Endothelial cell of umbilical vein (primary cell): ENCODE results near the gene SMC6. TPM values are rescaled to one million over a fixed set of nuclear protein-coding genes. Genes with fewer than 3 reads are reported as not detected.

Experiments
- BruUV-seq: library from RNA; stranded (reverse); fragments of 400-500 nt; replicated peaks from 2 replicates; lab custom pipeline; 2021; lab: Mats Ljungman, UMichigan
- CTCF ChIA-PET: fragments of 300-600, 350-600 bp; sonication (Branson Sonifier 250); formaldehyde crosslinking; loops from one replicate; lab custom pipeline; 2021; ENCODE audit warnings: antibody characterized with exemption, inconsistent platforms; lab: Charles Lee
- POLR2A ChIA-PET: fragments of 300-600, 350-600 bp; sonication (Branson Sonifier 250); formaldehyde crosslinking; loops from one replicate; lab custom pipeline; 2021; ENCODE audit warnings: antibody characterized with exemption, inconsistent platforms; lab: Charles Lee
- DNase-seq: peaks from one replicate; pipeline ENCODE4 v3.0.0-alpha.2; 2011; ENCODE audit warnings: low read depth, low spot score
- FAIRE-seq: peaks from 2 replicates; lab custom pipeline; 2011; peaks lifted over from hg19 to GRCh38; lab: Jason Lieb, UNC
- H2AFZ ChIP-seq: 2 replicates; pipeline ENCODE4 v1.6.0; 2012; ENCODE audit warnings: low read depth, low read length, control low read depth, inconsistent platforms
- H3K27ac ChIP-seq: 2 replicates; pipeline ENCODE4 v1.5.1; 2011; ENCODE audit warnings: low read depth, mild to moderate bottlenecking, control low read depth, low read length, moderate library complexity; ENCODE audit not compliant: insufficient read depth
- H3K27me3 ChIP-seq, 2 experiments: 2 replicates each; pipeline versions ENCODE4 v1.6.0 to v1.6.1; 2011; ENCODE audit warnings: low read length in 2 of 2, mixed read lengths in 1 of 2; ENCODE audit not compliant: control insufficient read depth in 2 of 2, insufficient read depth in 2 of 2
- H3K36me3 ChIP-seq, 2 experiments: 2 replicates in 1 of 2; 3 replicates in 1 of 2; pipeline ENCODE4 v1.5.1; 2011; ENCODE audit warnings: low read length in 2 of 2, mild to moderate bottlenecking in 1 of 2, moderate library complexity in 1 of 2; ENCODE audit not compliant: control insufficient read depth in 2 of 2, insufficient read depth in 2 of 2; ENCODE audit errors: extremely low read depth in 1 of 2
- H3K4me1 ChIP-seq: 3 replicates; pipeline ENCODE4 v1.5.1; 2011; ENCODE audit warnings: mild to moderate bottlenecking, low read length; ENCODE audit not compliant: control insufficient read depth, insufficient read depth; ENCODE audit errors: extremely low read depth
- H3K4me2 ChIP-seq: 2 replicates; pipeline ENCODE4 v1.6.1; 2011; ENCODE audit warnings: low read length, control low read depth, mixed read lengths; ENCODE audit not compliant: insufficient read depth
- H3K4me3 ChIP-seq, 3 experiments: fragments of 200-600 bp in 1 of 3; sonication (generic), shearing (Covaris generic) in 1 of 3; replicated peaks in 1 of 3; 2 replicates each; pipeline ENCODE4 v1.5.1; 2011 to 2016; ENCODE audit warnings: control low read depth in 3 of 3, low read length in 3 of 3, mild to moderate bottlenecking in 2 of 3, inconsistent platforms in 1 of 3, low read depth in 1 of 3, moderate library complexity in 1 of 3; ENCODE audit not compliant: insufficient read depth in 1 of 3
- H3K79me2 ChIP-seq: 2 replicates; pipeline ENCODE4 v1.6.0; 2012; ENCODE audit warnings: low read length, inconsistent platforms; ENCODE audit not compliant: control insufficient read depth, insufficient read depth
- H3K9ac ChIP-seq: replicated peaks from 2 replicates; pipeline ENCODE3; 2011; ENCODE audit warnings: low read length, control low read depth; ENCODE audit not compliant: insufficient read depth; ENCODE audit errors: extremely low read depth
- H3K9me1 ChIP-seq: replicated peaks from 3 replicates; pipeline ENCODE4 v1.6.0; 2011; ENCODE audit warnings: mild to moderate bottlenecking, low read length; ENCODE audit not compliant: control insufficient read depth, insufficient read depth; ENCODE audit errors: extremely low read depth
- H3K9me3 ChIP-seq: replicated peaks from 2 replicates; pipeline ENCODE4 v1.5.1; 2012; ENCODE audit warnings: low read length, inconsistent platforms; ENCODE audit not compliant: control insufficient read depth, insufficient read depth
- H4K20me1 ChIP-seq: replicated peaks from 2 replicates; pipeline ENCODE3; 2011; ENCODE audit warnings: mild to moderate bottlenecking, low read length; ENCODE audit not compliant: control insufficient read depth, insufficient read depth; ENCODE audit errors: extremely low read depth
- CTCF ChIP-seq, 2 donors: IDR thresholded peaks; 1 replicate in 1 of 2; 2 replicates in 1 of 2; pipeline ENCODE4 v1.5.1; 2011; ENCODE audit warnings: low read length in 2 of 2, mild to moderate bottlenecking in 2 of 2, moderate library complexity in 2 of 2, control low read depth in 1 of 2, inconsistent platforms in 1 of 2, low read depth in 1 of 2; ENCODE audit not compliant: insufficient read depth in 1 of 2; ENCODE audit errors: extremely low read depth in 1 of 2
- EZH2 ChIP-seq: IDR thresholded peaks from 2 replicates; pipeline ENCODE4 v1.6.1; 2012; ENCODE audit warnings: borderline replicate concordance, low read depth, mild to moderate bottlenecking, moderate library complexity, low read length, inconsistent platforms; ENCODE audit not compliant: severe bottlenecking
- FOS ChIP-seq: IDR thresholded peaks from 2 replicates; pipeline ENCODE4 v1.6.1; 2011; ENCODE audit warnings: mild to moderate bottlenecking, low read length, moderate library complexity, borderline replicate concordance; ENCODE audit not compliant: insufficient read depth
- GATA2 ChIP-seq: IDR thresholded peaks from 2 replicates; pipeline ENCODE4 v1.7.0; 2011; ENCODE audit warnings: low read depth, mild to moderate bottlenecking, moderate library complexity, mixed read lengths, low read length; ENCODE audit not compliant: insufficient read length, insufficient read depth
- JUN ChIP-seq: IDR thresholded peaks from 2 replicates; pipeline ENCODE4 v1.6.1; 2011; ENCODE audit warnings: borderline replicate concordance, low read depth; ENCODE audit not compliant: insufficient read length, insufficient read depth
- MAX ChIP-seq: IDR thresholded peaks from 2 replicates; pipeline ENCODE4 v1.6.1; 2011; ENCODE audit not compliant: insufficient read depth, insufficient read length
- MYC ChIP-seq: IDR thresholded peaks from one replicate; pipeline ENCODE4 v1.6.1; 2011; ENCODE audit warnings: mild to moderate bottlenecking, low read depth, low read length
- POLR2A ChIP-seq: IDR thresholded peaks from 2 replicates; pipeline ENCODE4 v1.6.1; 2012; ENCODE audit warnings: low read depth, mild to moderate bottlenecking, control low read depth, low read length
- POLR2AphosphoS5 ChIP-seq: IDR thresholded peaks from 2 replicates; pipeline ENCODE4 v1.6.1; 2012; ENCODE audit warnings: low read depth, mild to moderate bottlenecking, control low read depth, low read length, moderate library complexity; ENCODE audit not compliant: insufficient read depth
- dilution Hi-C: fragments of 300-500 bp; cut with MboI; formaldehyde crosslinking; loops from one replicate; pipeline ENCODE4 v1.15.0; 2019; ENCODE audit warnings: low sequenced_read_pairs; ENCODE audit not compliant: extremely low pct_ligation_motif_present
- intact Hi-C: fragments of 100-400 bp; cut with micrococcal nuclease; formaldehyde crosslinking; loops from one replicate; pipeline ENCODE4 v1.10.0; 2022
- polyA plus RNA-seq, 4 experiments: library from polyadenylated mRNA; depleted of rRNA in 3 of 4; stranded (reverse) in 3 of 4; unstranded in 1 of 4; fragments of >200 nt; gene quantifications; 2 replicates each; pipeline versions ENCODE4 v1.2.1 to v1.2.3, GENCODE V29; 2011 to 2012; ENCODE audit warnings: missing spikeins in 1 of 4
- total RNA-seq: library from RNA; stranded (reverse); gene quantifications from 2 replicates; pipeline ENCODE4 v1.2.3, GENCODE V29; 2021

The SMC6 gene
- total and polyA plus RNA-seq, 2 donors (not counting 3 experiments of a cell fraction or from before 2014, with no cell fraction given): 7.7 to 38.3 TPM

GRCh38 chr2:17683981-17684380, 69.6 kb downstream of the SMC6 start:
- H3K4me1 ChIP-seq: no peaks in the 10 kb centered on the region
- no TSS peak for BruUV-seq
- H3K27me3 ChIP-seq: no peaks in the 10 kb centered on the region
- no peak for DNase-seq
- no peaks in the 10 kb centered on the region for H3K9me1 ChIP-seq
- FAIRE-seq: no peak
- H3K36me3 ChIP-seq: peaks cover 3 to 8% of the 10 kb centered on the region in 2 experiments
- no peak overlapping the region for H3K4me3 ChIP-seq
- dilution Hi-C loops: no loop called here
- H3K9me3 ChIP-seq: no peaks in the 10 kb centered on the region
- H3K9ac ChIP-seq: no peak overlapping the region
- TF ChIP-seq POLR2A: no peak
- no peak for TF ChIP-seq FOS
- TF ChIP-seq GATA2: no peak
- no peak for TF ChIP-seq MYC
- TF ChIP-seq POLR2AphosphoS5: no peak
- no peak for TF ChIP-seq EZH2
- TF ChIP-seq JUN: no peak
- no peak for TF ChIP-seq MAX
- no peak for TF ChIP-seq CTCF (IDR thresholded peaks at IDR 0.05; ENCODE audit: extremely low read depth in 1 of 2, insufficient read depth in 1 of 2, low read depth in 1 of 2, low read length in 2 of 2)
- CTCF ChIA-PET: interaction anchor here (1.7 kb wide), 1 partner anchor 13 kb away, joined by 7 read pairs; no protein-coding TSS in a partner anchor
- POLR2A ChIA-PET: no interaction called here
- H3K79me2 ChIP-seq: no peaks in the 10 kb centered on the region
- H3K4me2 ChIP-seq: no peak overlapping the region
- intact Hi-C loops: no loop called here
- no peak overlapping the region for H2AFZ ChIP-seq
- no peaks in the 10 kb centered on the region for H4K20me1 ChIP-seq
- H3K27ac ChIP-seq: no peak overlapping the region
